Fibroblast of skin of right quadriceps (primary cell): ENCODE measurements around the gene BCL2L2.
"Not testable (repeated sequence)": the region's sequence is repeated elsewhere in the genome, so short reads cannot be mapped to it uniquely, and the experiment has no call there.

Source experiments
- DNase-seq: peaks from one replicate; pipeline ENCODE4 v3.0.0-alpha.2; 2013

The BCL2L2 gene, protein sequence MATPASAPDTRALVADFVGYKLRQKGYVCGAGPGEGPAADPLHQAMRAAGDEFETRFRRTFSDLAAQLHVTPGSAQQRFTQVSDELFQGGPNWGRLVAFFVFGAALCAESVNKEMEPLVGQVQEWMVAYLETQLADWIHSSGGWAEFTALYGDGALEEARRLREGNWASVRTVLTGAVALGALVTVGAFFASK

DNA sequence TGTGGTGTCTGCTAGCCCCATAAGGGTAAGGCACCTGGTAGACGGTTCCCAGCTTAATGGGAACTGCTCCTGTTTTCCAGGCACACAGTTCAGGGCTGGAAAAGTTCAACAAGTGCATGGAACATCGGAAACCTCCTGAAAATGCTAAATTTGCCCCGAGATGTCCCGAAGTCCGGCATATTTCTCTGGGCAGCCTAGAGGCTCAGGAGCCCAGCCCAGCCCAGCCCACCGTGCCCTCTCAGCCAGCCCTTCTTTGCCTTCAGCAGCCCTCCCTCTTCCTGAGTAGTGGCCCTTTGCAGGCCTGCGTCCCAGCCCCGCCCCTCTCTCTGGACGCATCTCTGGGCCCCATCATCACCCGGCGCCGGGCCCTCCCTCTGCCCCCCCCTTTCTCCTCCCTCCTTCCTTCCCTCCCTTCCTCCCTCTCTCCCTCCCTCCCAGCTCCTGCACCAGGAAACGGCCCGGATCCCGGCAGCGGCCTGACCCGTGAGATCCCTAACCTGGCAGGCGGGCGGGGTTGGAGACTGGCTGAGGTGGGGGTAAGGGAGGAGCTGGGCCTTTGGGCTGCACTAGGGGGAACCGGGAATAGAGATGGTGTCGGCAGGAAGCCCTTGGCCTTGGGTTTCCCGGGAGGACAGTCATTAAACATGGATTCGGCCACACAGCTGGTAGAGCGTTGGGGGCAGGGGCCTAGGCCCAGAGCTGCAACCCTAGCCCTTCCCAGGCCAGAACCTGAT lies at the start of gene BCL2L2:
TSS of gene BCL2L2 (plus strand) at position 422 of the 734 bp plus-strand sequence. CDS start 935 bp downstream, outside the sequence.
- DNase-seq, result peak; percentile 88

DNA sequence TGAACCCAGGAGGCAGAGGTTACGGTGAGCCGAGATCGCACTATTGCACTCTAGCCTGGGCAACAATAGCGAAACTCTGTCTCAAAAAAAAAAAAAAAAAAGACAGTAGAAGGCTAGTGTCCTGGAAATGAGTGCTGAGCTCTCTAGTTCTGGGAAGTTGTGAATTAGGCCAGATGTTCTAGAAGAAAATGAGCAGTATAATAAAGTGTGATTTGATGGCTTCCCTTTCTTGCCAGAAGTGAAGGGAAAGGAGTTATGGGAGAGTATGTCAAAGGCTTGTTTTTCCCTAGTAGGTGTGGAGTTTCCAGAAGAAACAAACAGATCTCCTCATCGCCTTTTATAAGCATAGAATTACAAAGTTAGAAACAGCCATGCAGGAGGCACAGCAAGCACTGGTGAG lies 48.4 kb upstream of the BCL2L2 start:
- DNase-seq, result no peak

DNA sequence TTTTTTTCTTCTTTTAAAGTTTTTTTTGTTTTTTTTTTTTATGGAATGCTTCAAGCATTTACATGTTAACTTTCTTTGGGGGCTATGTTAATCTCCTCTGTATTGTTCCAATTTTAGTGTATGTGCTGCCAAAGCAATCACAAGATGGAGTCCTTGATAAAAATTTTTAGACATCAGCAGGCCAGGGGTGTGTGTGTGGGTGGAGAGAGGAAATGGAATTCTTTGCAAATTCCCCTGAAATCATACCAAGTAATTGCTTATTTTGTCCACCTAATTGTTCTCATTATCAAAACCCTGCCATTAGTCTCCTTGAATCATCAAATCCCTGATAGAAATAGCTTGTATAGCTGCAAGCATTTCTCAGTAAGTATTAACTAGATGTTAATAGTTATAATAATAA lies 47.2 kb upstream of the BCL2L2 start:
- DNase-seq, result no peak

DNA sequence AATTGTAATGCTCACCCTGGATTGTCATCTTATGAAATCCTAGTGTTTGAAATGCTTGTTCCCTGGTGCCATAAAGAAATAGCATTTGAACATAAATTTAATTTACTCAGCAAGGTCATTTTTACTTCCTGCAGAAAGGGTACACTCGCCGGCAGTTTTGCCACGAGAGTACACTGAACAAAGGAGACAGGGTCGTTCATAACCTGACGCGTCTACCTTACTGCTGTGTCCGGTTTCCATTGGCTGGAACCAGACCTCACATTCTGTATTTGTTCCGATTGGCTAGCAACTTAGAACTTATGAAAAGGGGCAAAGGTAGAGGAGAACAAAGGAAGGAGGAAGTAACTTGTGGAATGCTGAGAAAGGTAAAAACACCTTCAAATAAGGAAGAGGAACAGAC lies 45.8 kb upstream of the BCL2L2 start:
- DNase-seq, result not testable (repeated sequence)

DNA sequence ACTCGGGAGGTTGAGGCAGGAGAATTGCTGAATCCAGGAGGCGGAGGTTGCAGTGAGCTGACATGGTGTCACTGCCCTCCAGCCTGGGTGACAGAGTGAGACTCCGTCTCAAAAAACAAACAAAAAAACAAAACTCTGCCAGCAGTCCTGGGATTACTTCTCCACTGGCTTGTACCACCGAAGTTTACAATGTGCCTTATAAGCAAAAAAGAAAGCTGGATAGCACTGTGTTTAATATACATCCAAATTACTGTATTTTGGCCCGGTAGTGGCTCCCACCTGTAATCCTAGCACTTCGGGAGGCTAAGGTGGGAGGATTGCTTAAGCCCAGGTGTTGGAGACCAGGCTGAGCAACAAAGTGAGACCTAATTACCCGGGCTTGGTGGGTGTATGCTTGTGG lies 37.4 kb upstream of the BCL2L2 start:
- DNase-seq, result no peak

DNA sequence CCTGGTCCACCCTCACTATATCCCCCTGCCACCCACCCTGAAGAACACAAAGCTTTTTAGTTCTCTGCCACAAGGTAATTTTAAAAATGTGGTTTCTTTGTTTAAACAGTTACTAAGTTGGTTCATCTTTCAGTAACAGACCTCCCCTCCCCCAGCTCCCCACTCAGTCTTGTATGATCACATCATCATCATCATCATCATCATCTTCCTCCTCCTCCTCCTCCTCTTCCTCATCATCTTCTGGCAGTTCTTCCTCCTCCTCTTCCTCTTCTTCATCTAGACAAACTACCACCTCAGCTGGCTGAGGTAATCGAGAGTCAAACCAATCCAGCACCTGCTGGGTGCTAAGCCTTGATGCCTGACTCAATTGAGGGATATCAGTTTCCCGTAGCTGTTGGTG lies 31.2 kb upstream of the BCL2L2 start:
- no peak for DNase-seq

DNA sequence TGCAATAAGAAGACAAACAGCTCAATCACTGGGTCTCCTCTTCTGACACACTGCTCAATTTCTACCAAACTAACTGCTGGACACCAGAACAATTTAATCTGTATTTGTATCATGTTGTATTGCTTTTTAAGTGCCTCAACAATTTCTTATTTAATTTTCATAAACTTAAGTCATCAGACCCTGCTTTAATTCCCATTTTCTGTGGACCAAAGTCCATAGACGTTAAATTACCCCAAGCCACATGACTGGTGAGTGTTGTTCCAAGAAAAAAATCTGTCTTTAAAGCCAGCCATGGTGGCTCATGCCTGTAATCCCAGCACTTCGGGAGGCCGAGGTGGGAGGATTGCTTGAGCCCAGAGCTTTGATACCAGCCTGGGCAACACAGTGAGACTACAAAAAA lies 29.4 kb upstream of the BCL2L2 start:
- no peak for DNase-seq

DNA sequence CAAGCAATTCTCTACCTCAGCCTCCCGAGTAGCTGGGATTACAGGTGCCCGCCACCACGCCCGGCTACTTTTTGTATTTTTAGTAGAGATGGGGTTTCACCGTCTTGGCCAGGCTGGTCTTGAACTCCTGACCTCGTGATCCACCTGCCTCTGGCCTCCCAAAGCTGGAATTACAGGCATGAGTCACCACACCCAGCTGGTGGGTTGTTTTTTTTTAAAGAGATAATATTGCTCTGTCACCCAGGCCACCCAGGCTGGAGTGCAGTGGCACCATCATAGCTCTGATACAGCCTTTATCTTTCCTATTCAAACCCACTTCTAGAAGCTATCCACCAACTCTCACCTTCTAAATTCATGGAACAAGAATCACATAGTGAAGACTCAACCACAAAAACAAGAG lies 28.7 kb upstream of the BCL2L2 start:
- not testable (repeated sequence) for DNase-seq

DNA sequence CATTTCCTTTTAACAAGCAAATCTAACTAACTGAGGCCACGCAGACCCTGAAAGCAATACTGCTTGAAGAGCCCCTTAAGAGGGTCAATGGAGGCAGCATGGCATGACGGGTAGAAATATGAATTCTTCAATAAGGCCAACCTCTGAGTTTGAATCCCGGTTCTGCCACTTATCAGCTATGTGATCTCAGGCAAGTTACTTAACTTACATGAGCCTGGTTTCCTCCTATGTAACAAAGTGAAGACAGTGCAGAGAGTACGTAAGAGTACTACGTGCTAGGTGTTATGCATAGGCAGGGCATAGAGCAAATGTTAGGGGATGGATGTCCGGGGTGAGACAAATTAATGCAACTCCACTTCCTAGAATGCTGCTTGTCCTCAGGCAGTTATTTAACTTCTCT lies 25.4 kb upstream of the BCL2L2 start:
- no peak for DNase-seq

DNA sequence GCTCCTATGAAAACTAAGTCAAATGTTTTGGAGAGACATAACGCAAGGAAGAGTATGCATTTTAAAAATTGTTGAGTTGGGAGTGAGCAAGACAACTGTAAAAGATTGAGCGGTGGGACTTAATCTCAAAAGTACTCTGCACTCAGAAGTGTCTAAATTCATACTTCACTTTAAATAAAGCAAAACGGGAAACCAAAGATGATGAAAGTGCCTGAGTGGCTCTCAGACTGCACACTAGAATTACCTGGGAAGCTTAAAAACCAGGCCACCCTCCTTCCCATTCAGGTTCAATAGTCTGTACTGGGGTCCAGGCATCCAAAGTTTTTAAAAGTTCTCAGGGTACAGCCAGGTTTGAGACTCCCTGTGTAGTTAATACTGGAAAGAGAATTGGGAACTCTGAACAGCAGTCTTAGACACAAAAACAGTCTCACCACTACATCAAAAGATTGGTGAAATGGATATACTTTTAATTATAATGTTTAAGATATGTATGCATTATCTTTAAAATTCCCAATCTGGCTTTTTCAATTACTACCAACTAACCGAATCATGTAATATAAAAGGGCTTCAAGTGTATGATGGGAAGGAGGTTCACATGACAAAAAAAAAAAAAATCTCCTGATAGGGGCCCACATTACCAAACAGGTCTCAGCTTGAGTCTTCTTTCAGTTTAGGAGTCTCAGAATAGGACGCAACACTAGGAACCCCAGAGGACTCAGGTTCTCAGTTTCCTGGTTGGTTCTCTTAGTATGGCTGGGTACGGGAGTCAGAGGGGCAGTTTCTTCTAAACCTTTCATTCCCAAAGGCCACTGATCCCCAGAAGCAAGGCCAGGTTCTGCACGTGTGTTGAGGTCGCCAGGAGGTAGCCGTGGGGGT lies 21.7 kb upstream of the BCL2L2 start:
- DNase-seq, result no peak

DNA sequence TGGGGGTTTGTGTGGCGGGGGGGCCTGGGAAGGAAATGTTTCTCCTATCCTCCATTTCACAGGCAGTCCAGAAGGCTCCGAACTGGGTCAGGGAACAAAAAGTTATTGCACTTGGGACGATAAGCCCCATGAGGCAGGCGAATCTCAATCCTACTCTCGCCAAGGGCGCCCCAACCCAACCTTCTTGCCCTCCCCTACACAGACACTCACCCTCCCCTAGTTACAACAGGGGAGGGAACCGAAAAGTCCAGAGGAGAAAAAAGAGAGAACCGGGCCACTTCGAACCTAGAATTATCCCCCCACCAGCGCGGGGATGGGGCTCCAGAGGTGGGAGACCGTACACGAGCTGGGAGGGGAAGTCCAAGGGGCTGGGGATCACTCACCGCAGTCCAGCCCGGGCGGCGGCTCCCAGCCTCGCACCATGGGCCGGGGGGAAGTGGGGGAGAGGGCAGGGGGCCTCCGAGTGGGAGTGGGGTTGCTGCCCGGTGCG lies 21.1 kb upstream of the BCL2L2 start:
- no peak for DNase-seq

DNA sequence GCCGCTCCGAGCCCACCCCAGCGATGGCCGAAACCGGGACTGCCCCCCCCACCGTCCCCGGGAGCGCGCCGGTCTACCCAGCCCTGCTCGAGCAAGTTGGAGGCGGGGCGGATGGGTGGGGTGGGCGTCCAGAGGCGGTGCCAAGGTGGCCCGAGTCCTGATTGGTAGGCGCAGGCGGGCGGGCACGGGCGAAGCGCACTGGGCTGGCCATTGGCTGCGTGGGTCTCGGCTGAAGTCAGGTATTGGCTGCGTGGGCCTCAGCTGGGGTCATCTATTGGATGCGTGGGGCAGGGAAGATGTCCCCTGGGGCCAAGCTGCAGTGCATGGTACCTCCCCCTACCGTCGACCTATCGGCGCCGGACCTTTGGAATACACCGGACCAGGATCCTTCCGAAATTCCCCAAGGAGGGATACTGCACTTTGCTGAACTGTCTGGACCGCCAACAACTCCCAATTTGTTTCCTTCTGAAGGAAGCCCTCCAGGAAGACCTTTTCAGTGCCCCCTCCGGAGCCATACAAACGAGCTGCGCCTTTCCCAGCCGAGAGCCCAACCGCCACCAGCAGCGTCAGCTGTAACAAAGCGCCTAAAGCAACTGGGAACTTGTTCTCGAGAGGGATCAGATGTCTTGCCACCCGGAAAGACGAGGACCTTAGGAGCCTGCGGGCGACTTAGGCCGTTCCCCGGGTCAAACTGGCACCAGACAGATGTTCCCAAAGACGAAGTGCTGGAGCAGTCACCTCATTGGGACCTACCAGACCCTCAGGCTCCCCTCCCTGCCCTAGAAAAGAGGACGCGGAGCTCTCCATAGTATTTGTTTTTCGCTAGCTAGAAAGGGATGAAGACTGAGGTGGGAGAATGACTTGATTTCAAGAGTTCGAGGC lies 20.4 kb upstream of the BCL2L2 start, which contains the start of gene HOMEZ:
TSS of gene HOMEZ (minus strand) at position 113 of the 882 bp plus-strand sequence. CDS start 180 bp downstream, outside the sequence.
- DNase-seq, result peak; percentile 98

DNA sequence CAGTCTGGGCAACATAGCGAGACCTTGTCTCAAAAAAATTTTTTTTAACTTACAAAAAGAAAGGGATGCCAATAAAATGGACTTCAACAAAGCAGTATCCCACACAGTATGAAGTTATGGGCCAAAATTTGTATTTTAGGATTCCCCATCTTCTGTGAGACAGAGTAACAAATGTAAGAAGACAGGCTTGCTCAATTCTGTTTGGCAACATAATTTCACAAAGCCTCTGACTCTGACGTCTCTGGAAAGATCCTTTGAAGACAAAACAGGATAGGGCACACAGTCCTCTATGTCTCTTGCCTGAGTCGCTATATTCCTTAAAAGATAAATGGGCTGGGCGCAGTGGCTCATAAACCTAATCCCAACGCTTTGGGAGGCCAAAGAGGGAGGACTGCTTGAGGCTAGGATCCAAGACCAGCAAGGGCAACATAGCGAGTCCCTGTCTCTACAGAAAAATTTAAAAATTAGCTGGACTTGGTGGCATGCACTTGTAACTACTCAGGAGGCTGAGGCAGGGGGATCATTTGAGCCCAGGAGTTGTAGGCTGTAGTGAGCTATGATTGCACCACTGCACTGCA lies 19.6 kb upstream of the BCL2L2 start:
- no peak for DNase-seq

DNA sequence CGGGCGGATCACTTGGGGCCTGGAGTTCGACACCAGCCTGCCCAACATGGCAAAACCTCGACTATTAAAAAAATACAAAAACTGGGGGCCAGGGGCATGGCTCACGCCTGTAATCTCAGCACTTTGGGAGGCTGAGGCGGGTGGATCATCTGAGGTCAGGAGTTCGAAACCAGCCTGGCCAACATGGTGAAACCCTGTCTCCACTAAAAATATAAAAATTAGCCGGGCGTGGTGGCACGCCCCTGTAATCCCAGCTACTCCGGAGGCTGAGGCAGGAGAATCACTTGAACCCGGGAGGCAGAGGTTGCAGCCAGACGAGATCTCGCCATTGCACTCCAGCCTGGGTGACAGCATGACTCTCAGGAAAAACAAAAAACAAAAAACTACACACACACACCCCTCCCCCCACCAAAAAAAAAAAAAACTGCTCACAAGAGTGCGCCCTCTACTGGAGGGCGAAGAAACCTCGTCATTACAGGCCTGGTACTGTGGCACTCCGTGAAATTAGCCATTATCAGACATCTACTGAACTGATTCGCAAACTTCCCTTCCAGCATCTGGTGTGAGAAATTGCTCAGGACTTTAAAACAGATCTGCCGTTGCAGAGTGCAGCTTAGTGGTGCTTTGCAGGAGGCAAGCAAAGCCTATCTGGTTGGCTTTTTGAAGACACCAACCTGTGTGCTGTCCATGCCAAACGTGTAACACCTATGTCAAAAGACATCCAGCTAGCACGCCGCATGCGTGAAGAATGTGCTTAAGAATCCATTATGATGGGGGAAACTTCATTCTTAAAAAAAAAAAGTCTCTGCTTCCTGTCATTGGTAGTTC lies 11.7 kb upstream of the BCL2L2 start:
- DNase-seq, result peak; percentile 59

DNA sequence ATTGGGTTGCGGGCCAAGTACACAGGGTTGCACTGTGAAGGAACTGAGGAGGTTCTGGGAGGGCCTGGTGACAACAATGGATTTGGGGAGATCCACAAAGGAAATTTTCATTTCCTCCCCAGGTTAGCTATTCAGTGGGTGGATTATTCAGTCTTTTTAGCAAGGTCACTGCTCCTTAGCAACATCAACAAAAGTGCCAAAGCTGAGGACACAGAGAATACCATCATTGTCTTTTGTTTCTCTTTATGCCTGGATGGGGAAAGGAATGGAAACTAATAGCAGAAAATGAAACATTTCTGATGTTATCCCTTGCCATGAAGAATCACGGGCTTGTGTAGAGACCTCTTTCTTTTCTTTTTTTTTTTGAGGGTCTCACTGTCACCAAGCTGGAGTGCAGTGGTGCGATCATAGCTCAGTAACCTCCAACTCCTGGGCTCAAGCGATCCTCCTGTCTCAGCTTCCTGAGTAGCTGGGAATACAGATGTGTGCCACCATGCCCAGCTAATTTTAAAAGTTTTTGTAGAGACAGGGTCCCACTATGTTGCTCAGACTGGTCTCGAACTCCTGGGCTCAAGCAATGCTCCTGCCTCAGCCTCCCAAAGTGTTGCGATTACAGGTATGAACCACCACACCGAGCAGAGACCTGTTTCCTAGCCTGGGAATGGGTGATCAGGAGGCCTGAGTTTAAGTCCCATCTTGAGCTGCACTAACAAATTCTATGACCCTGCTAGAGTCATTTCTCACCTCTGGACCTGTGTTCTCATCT lies 10.4 kb upstream of the BCL2L2 start:
- DNase-seq, result no peak

DNA sequence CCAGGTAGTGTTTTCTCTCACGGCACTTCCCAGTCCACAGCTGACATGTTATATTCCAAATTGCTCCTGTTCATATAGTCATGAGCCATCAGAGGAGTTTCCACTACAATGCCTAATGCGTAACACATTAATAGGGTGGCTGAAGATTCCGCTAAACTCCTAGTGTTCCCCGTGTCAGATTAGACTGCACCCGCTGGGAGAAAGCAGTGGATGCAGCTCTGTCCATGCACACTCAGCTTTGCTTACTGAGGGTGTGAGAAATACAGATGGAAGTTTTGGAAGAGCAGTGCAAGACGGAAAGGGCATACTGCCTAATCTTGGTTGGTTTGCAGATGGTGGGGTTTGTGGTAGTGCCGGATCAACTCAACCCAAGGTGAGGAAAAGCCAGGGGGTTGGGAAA lies 9.5 kb upstream of the BCL2L2 start:
- DNase-seq, result no peak

DNA sequence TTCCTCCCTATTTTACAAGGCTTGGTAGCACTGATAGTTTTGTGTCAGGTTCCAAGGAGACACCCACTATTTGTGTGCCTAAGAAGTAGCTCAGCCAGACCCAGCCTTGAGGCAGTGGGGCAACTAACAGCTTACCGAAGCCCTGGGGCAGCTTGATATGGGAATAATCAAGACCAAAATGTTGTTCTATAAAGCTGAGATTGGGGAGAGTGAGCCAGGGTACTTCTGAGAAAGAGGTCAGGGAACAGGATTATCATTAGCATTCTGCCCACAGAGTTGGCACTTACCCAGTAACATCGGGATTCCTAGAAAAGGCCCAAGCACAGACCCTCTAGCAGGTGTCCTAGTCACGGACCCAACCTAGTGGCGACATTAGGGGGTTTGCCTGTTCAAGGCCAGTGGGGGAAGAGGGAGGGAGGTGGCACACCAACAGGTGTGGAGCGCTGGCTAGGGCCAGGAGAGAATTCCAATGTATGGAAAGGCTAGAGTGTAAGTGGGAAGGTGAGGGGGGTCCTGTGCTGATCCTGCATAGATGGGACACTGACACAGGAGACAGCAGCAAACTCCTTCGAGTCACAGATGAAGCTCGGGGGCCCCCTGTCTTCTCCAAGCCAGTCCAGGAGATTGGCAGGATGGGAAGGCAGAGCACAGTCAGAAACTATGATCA lies 8.9 kb upstream of the BCL2L2 start:
- DNase-seq, result no peak

DNA sequence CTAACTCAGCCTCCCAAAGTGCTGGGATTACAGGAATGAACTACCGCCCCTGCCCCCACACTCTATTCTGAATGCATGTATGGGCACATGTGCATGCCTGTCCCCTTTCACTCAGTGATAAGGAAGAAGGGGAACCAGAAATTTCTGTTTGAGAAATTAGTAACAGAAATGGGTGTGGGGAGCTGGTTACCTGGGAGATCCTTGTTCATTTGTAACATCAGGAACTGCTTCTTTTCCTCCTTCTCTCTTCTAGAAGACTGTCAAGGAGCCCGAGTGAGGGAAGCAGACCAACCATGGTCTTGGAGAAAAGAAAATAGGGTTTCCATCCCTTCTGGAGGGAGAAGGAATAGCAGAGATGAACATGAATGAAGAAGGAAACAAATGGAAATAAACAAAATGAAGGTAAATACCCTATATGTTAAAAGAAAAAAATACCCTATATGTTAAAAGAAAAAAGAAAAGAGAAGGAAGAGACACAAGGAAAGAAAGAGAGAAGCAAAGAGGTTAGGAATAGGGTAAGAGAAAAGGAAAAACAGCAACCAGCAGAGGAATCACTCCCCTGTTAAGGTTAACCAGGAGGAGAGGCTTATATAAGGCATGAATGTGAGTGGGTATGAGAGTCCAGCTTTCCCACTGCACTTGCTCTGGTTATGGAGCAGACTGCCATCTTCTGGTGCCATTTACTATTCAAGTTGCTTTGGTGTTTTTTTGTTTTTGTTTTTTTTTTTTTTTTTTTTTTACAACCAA lies 7.2 kb upstream of the BCL2L2 start:
- peak; percentile 48 for DNase-seq
